A549 (cell line): ENCODE results near the gene CALCOCO1.

Source experiments
- FOXS1 ChIP-seq: fragments of 250-450 bp; sonication (Bioruptor Pico); IDR thresholded peaks from 2 replicates; pipeline ENCODE4 v1.5.0; 2020; ENCODE audit warnings: mild to moderate bottlenecking, moderate library complexity
- RAD21 ChIP-seq, 2 experiments: fragments of >200 bp in 1 of 2; sonication (Bioruptor Twin) in 1 of 2; formaldehyde crosslinking in 1 of 2; IDR thresholded peaks in 1 of 2; conservative IDR thresholded peaks in 1 of 2; 2 replicates in 1 of 2; 3 replicates in 1 of 2; pipeline ENCODE4 v1.6.1; 2012 to 2018; ENCODE audit warnings: inconsistent platforms in 1 of 2
- SMC3 ChIP-seq: fragments of >200 bp; sonication (Bioruptor Twin); formaldehyde crosslinking; IDR thresholded peaks from 3 replicates; pipeline ENCODE4 v1.6.1; 2018; ENCODE audit warnings: inconsistent platforms
- TP53 ChIP-seq: fragments of 250-450 bp; sonication (Bioruptor Pico); IDR thresholded peaks from 2 replicates; pipeline ENCODE4 v1.5.0; 2021; ENCODE audit warnings: mild to moderate bottlenecking, moderate library complexity
- TF ChIP-seq, protein P1 (sequence below): fragments of >200 bp; sonication (Bioruptor Twin); formaldehyde crosslinking; IDR thresholded peaks from 3 replicates; pipeline ENCODE4 v1.5.1; 2016
- TF ChIP-seq, protein P2 (sequence below): fragments of 200-600 bp; sonication (generic); IDR thresholded peaks from 2 replicates; pipeline ENCODE4 v1.6.1; 2016; ENCODE audit warnings: antibody characterized with exemption, mild to moderate bottlenecking, moderate library complexity

DNA sequence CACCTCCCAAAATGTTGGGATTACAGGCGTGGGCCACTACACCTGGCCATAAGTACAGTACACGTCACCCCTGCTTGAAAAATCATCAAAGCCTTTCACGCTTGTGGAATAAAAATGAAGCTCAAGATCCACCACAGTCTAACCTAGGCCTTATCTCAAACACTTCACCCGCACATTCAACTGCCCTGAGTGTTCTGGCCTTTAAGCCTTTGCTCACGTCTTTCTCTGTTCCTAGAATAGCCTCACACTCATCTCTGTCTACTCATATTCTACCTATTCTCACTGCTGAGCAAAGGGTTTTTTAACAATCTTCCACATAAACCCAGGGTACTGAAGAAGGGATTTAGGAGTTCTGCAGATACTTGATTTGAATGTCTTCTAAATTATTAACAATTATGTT, 9.9 kb downstream of the CALCOCO1 start:
- TF ChIP-seq RAD21 (conservative IDR thresholded peaks at IDR 0.05 in 1 of 2, IDR thresholded peaks at IDR 0.05 in 1 of 2) (no peak), TP53 (CRISPR knock-in tag) (no peak), SMC3 (no peak), FOXS1 (CRISPR knock-in tag) (no peak)
- TF ChIP-seq, protein P1, sequence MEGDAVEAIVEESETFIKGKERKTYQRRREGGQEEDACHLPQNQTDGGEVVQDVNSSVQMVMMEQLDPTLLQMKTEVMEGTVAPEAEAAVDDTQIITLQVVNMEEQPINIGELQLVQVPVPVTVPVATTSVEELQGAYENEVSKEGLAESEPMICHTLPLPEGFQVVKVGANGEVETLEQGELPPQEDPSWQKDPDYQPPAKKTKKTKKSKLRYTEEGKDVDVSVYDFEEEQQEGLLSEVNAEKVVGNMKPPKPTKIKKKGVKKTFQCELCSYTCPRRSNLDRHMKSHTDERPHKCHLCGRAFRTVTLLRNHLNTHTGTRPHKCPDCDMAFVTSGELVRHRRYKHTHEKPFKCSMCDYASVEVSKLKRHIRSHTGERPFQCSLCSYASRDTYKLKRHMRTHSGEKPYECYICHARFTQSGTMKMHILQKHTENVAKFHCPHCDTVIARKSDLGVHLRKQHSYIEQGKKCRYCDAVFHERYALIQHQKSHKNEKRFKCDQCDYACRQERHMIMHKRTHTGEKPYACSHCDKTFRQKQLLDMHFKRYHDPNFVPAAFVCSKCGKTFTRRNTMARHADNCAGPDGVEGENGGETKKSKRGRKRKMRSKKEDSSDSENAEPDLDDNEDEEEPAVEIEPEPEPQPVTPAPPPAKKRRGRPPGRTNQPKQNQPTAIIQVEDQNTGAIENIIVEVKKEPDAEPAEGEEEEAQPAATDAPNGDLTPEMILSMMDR: no peak
- TF ChIP-seq, protein P2, sequence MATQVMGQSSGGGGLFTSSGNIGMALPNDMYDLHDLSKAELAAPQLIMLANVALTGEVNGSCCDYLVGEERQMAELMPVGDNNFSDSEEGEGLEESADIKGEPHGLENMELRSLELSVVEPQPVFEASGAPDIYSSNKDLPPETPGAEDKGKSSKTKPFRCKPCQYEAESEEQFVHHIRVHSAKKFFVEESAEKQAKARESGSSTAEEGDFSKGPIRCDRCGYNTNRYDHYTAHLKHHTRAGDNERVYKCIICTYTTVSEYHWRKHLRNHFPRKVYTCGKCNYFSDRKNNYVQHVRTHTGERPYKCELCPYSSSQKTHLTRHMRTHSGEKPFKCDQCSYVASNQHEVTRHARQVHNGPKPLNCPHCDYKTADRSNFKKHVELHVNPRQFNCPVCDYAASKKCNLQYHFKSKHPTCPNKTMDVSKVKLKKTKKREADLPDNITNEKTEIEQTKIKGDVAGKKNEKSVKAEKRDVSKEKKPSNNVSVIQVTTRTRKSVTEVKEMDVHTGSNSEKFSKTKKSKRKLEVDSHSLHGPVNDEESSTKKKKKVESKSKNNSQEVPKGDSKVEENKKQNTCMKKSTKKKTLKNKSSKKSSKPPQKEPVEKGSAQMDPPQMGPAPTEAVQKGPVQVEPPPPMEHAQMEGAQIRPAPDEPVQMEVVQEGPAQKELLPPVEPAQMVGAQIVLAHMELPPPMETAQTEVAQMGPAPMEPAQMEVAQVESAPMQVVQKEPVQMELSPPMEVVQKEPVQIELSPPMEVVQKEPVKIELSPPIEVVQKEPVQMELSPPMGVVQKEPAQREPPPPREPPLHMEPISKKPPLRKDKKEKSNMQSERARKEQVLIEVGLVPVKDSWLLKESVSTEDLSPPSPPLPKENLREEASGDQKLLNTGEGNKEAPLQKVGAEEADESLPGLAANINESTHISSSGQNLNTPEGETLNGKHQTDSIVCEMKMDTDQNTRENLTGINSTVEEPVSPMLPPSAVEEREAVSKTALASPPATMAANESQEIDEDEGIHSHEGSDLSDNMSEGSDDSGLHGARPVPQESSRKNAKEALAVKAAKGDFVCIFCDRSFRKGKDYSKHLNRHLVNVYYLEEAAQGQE: no peak
